Activated naive CD4-positive, alpha-beta T cell treated with anti-CD3 and anti-CD28 coated beads, Interleukin-2, amount 10 ng/mL, durations not matched to agents 7 days and 5 days (primary cell): ENCODE data around the gene RAB4A.
"Not testable (repeated sequence)": the region's sequence is repeated elsewhere in the genome, so short reads cannot be mapped to it uniquely, and the experiment has no call there.

Experiments used
- CTCF ChIA-PET: fragments of 350-600 bp; sonication (Branson Sonifier 250); formaldehyde crosslinking; loops from one replicate; lab custom pipeline; 2021; ENCODE audit warnings: antibody characterized with exemption; lab: Charles Lee
- DNase-seq: peaks from one replicate; pipeline ENCODE4 v3.0.0-alpha.2; 2020
- H3K27ac Mint-ChIP-seq: one replicate; pipeline ENCODE4 v1.8.0; 2021; ENCODE audit warnings: mild to moderate bottlenecking, moderate library complexity, mixed read lengths
- H3K27me3 Mint-ChIP-seq: one replicate; pipeline ENCODE4 v1.8.0; 2021; ENCODE audit warnings: mild to moderate bottlenecking, mixed read lengths
- H3K36me3 Mint-ChIP-seq: one replicate; pipeline ENCODE4 v1.8.0; 2021; ENCODE audit warnings: mixed read lengths
- H3K4me1 Mint-ChIP-seq: one replicate; pipeline ENCODE4 v1.8.0; 2021; ENCODE audit warnings: mixed read lengths
- H3K4me3 Mint-ChIP-seq: one replicate; pipeline ENCODE4 v1.8.0; 2021; ENCODE audit warnings: mild to moderate bottlenecking, moderate library complexity, mixed read lengths
- H3K9me3 Mint-ChIP-seq: one replicate; pipeline ENCODE4 v1.8.0; 2021; ENCODE audit warnings: mixed read lengths

RAB4A gene

GRCh38 chr1:229285440-229285839, 14.5 kb downstream of the RAB4A start:
- CTCF ChIA-PET, result no interaction called here
- Mint-ChIP-seq H3K4me3 (no peak overlapping the region), H3K9me3 (no peaks in the 10 kb centered on the region), H3K27ac (no peak overlapping the region), H3K4me1 (peaks cover 28% of the 10 kb centered on the region), H3K36me3 (peaks cover 48% of the 10 kb centered on the region), H3K27me3 (no peaks in the 10 kb centered on the region)
- no peak for DNase-seq

- Mint-ChIP-seq H3K4me1 (peaks cover 29% of the 10 kb centered on the region), H3K27ac (peak overlapping the region; percentile 65), H3K9me3 (no peaks in the 10 kb centered on the region), H3K36me3 (peaks cover 55% of the 10 kb centered on the region), H3K4me3 (no peak overlapping the region), H3K27me3 (no peaks in the 10 kb centered on the region)
- no peak for DNase-seq
- CTCF ChIA-PET, result no interaction called here
These were observed 15.3 kb downstream of the RAB4A start for GRCh38 chr1:229286099-229286766.

DNA sequence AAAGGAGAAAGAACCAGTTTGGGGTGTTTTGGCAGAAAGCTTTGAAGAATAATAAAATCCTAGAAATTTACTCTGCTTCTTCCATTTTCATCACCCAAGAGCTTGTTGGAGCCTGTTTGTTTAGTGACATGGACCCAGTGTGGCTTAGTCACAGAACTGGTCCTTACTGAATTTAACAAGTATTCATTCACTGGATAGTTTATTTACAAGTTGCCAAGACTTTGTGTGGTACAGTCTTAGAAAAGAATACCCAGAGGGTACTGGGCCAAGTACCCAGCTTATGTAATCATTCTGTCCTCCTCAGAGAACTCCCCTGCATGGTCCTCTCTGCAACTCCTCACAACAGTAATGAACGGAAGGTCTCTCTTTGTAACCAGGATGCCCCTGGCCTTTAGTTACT, 16.4 kb downstream of the RAB4A start:
- H3K9me3 Mint-ChIP-seq, result no peaks in the 10 kb centered on the region
- peaks cover 29% of the 10 kb centered on the region for H3K4me1 Mint-ChIP-seq
- CTCF ChIA-PET, result interaction anchor here (0.9 kb wide), 1 partner anchor 16 kb away, joined by 3 read pairs; no protein-coding TSS in a partner anchor
- no peak for DNase-seq
- H3K36me3 Mint-ChIP-seq, result peaks cover 59% of the 10 kb centered on the region
- no peaks in the 10 kb centered on the region for H3K27me3 Mint-ChIP-seq
- H3K27ac Mint-ChIP-seq, result peak overlapping the region; percentile 8
- H3K4me3 Mint-ChIP-seq, result no peak overlapping the region

GRCh38 chr1:229288516-229288915, 17.6 kb downstream of the RAB4A start:
- Mint-ChIP-seq H3K9me3 (no peaks in the 10 kb centered on the region), H3K4me3 (no peak overlapping the region), H3K27ac (no peak overlapping the region), H3K4me1 (peaks cover 29% of the 10 kb centered on the region), H3K36me3 (peaks cover 48% of the 10 kb centered on the region), H3K27me3 (no peaks in the 10 kb centered on the region)
- no peak for DNase-seq
- CTCF ChIA-PET, result no interaction called here

- Mint-ChIP-seq H3K4me1 (peaks cover 13% of the 10 kb centered on the region), H3K36me3 (peaks cover 48% of the 10 kb centered on the region)
- H3K9me3 Mint-ChIP-seq, DNase-seq, H3K4me3 Mint-ChIP-seq, H3K27ac Mint-ChIP-seq, H3K27me3 Mint-ChIP-seq: not testable (repeated sequence)
- CTCF ChIA-PET, result interaction anchor here (0.6 kb wide), 1 partner anchor 190 kb away, joined by 3 read pairs; no protein-coding TSS in a partner anchor
These were observed 20.8 kb downstream of the RAB4A start for GRCh38 chr1:229291686-229292085.

DNA sequence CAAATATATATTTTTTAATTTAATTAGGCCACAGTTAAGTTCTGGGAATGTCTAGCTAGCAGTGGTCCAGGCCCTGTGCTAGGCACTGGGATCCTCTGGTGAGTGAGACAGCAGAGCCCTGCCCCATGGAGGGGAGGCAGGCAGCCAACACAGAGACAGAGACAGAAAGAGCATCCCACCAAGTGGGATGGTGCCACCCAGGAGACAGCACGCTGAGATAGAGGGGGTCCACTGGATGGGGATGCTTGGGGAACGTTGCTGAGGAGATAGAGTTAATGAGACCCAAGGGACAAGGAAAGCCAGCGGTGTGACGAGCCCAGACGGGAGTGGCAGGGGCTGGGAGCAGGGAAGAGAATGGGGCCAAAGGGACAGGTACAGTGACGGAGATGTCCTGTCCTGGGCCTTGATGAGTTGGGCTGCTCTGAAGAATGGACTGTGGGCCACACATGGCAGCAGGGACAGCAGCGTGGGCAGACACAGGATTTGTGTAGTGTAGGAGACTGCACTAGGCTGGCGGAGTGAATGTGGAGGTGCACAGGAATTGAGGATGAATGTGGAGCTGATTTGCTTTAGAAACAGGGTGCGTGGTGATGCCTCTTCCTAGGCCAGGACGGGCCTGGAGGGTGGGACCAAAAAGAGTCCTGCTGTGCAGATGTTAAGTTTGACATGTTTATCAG, 22.8 kb downstream of the RAB4A start:
- peak overlapping the region; percentile 43 for H3K27ac Mint-ChIP-seq
- H3K27me3 Mint-ChIP-seq, result no peaks in the 10 kb centered on the region
- CTCF ChIA-PET, result no interaction called here
- peaks cover 36% of the 10 kb centered on the region for H3K36me3 Mint-ChIP-seq
- H3K9me3 Mint-ChIP-seq, result no peaks in the 10 kb centered on the region
- DNase-seq, result no peak
- H3K4me3 Mint-ChIP-seq, result no peak overlapping the region
- peaks cover 4% of the 10 kb centered on the region for H3K4me1 Mint-ChIP-seq

DNA sequence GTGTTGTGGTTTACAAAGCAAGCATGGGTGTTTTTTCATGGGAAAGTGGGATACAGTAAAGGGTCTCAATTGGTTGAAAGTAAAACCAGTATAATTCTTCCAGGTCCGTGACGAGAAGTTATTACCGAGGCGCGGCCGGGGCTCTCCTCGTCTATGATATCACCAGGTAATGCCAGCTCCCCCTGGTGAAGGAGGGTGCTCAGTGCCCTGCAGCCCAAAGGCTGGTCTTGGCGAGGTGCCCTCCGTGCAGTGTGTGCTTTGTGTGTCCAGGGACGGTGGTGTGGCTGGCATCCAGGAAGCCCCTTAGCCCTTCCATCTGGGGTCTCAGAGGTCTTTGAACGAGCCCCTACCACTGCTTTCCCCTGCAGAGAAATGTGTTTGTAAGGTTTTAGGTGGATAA, 24.8 kb downstream of the RAB4A start:
- Mint-ChIP-seq H3K4me3 (no peak overlapping the region), H3K36me3 (peaks cover 33% of the 10 kb centered on the region), H3K27ac (no peak overlapping the region), H3K9me3 (no peaks in the 10 kb centered on the region), H3K4me1 (peaks cover under 1% of the 10 kb centered on the region), H3K27me3 (no peaks in the 10 kb centered on the region)
- DNase-seq, result no peak
- CTCF ChIA-PET, result interaction anchor here (0.6 kb wide), 1 partner anchor 45 kb away, joined by 3 read pairs; no protein-coding TSS in a partner anchor

- no peak for DNase-seq
- H3K36me3 Mint-ChIP-seq, result peaks cover 30% of the 10 kb centered on the region
- H3K27me3 Mint-ChIP-seq, result no peaks in the 10 kb centered on the region
- no peak overlapping the region for H3K4me3 Mint-ChIP-seq
- H3K4me1 Mint-ChIP-seq, result no peaks in the 10 kb centered on the region
- H3K9me3 Mint-ChIP-seq, result no peaks in the 10 kb centered on the region
- H3K27ac Mint-ChIP-seq, result no peak overlapping the region
- CTCF ChIA-PET, result interaction anchor here (0.6 kb wide), 1 partner anchor 45 kb away, joined by 3 read pairs; no protein-coding TSS in a partner anchor
These were observed 25.6 kb downstream of the RAB4A start for GRCh38 chr1:229296541-229296941.

- no peaks in the 10 kb centered on the region for H3K4me1 Mint-ChIP-seq
- DNase-seq, result no peak
- no peak overlapping the region for H3K4me3 Mint-ChIP-seq
- H3K27ac Mint-ChIP-seq, result no peak overlapping the region
- CTCF ChIA-PET, result no interaction called here
- peaks cover 26% of the 10 kb centered on the region for H3K36me3 Mint-ChIP-seq
- H3K27me3 Mint-ChIP-seq, result no peaks in the 10 kb centered on the region
- no peaks in the 10 kb centered on the region for H3K9me3 Mint-ChIP-seq
These were observed 26.8 kb downstream of the RAB4A start for GRCh38 chr1:229297746-229298145.

DNA sequence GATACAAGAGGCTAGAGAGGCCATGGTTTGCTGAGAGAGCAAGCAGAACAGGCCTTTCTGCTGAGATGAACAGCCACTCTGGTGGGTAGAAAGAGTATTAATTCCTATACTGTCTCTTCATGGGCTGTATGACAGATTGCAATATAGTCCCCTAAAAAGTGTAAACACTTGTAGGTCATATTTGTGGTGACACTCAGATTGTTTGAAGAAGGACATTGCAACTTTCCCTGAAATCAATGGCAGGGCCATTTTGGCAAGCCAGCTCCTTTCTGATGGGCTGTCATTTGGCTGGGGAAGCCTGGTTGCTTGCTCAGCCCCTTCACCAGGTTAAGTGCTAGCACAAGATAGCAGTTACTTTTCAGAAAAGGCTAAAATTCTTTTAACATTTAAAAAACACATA, 27.5 kb downstream of the RAB4A start:
- peaks cover 33% of the 10 kb centered on the region for H3K36me3 Mint-ChIP-seq
- DNase-seq, result no peak
- no peak overlapping the region for H3K27ac Mint-ChIP-seq
- H3K27me3 Mint-ChIP-seq, result no peaks in the 10 kb centered on the region
- CTCF ChIA-PET, result no interaction called here
- no peaks in the 10 kb centered on the region for H3K9me3 Mint-ChIP-seq
- H3K4me3 Mint-ChIP-seq, result no peak overlapping the region
- H3K4me1 Mint-ChIP-seq, result peaks cover 3% of the 10 kb centered on the region

DNA sequence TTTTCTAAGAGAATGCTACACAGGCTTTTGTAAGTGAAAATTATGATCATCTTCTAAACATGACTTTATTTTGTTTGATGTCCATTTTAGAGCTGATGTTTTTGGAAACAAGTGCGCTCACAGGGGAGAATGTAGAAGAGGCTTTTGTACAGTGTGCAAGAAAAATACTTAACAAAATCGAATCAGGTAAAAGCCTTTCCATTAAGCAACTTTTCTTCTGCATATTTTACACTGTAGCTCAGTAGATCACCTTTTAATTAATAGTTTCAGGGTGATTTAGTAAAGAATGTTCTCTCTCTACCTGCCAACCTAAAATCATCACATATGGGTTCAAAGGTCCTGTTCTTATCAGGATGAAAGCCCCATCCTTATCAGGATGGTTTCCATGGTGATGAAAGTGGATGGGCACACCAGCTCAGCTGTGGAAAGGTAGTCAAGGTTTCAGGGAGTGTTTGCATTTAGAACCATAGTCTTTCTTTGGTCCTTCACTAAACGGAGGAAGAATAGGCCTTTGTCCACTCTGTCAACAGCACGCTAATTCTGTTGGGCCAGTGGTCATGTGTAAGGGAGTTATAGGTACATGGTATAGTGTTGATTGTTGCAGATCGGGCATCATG, 28.1 kb downstream of the RAB4A start:
- Mint-ChIP-seq H3K9me3 (no peaks in the 10 kb centered on the region), H3K4me1 (peaks cover 8% of the 10 kb centered on the region), H3K4me3 (no peak overlapping the region), H3K36me3 (peaks cover 36% of the 10 kb centered on the region), H3K27me3 (no peaks in the 10 kb centered on the region), H3K27ac (no peak overlapping the region)
- CTCF ChIA-PET, result no interaction called here
- no peak for DNase-seq

GRCh38 chr1:229300099-229300757, 29.3 kb downstream of the RAB4A start:
- Mint-ChIP-seq H3K36me3 (peaks cover 43% of the 10 kb centered on the region), H3K9me3 (no peaks in the 10 kb centered on the region), H3K4me3 (no peak overlapping the region), H3K4me1 (peaks cover 14% of the 10 kb centered on the region), H3K27me3 (no peaks in the 10 kb centered on the region), H3K27ac (peak overlapping the region; percentile 11)
- DNase-seq, result no peak
- CTCF ChIA-PET, result no interaction called here

- no peak overlapping the region for H3K4me3 Mint-ChIP-seq
- H3K36me3 Mint-ChIP-seq, result peaks cover 48% of the 10 kb centered on the region
- no peak for DNase-seq
- peak overlapping the region; percentile 12 for H3K27ac Mint-ChIP-seq
- CTCF ChIA-PET, result interaction anchor here (0.6 kb wide), 1 partner anchor 425 kb away, joined by 3 read pairs; no protein-coding TSS in a partner anchor
- H3K9me3 Mint-ChIP-seq, result no peaks in the 10 kb centered on the region
- no peaks in the 10 kb centered on the region for H3K27me3 Mint-ChIP-seq
- H3K4me1 Mint-ChIP-seq, result peaks cover 19% of the 10 kb centered on the region
These were observed 31.8 kb downstream of the RAB4A start for GRCh38 chr1:229302740-229303139.

- H3K27ac Mint-ChIP-seq, result no peak overlapping the region
These were observed 32.9 kb downstream of the RAB4A start for GRCh38 chr1:229303855-229304254.

More at GRCh38 chr1:229303855-229304254, 32.9 kb downstream of the RAB4A start:
- Mint-ChIP-seq H3K9me3 (no peaks in the 10 kb centered on the region), H3K4me3 (no peak overlapping the region), H3K4me1 (peaks cover 19% of the 10 kb centered on the region), H3K36me3 (peaks cover 51% of the 10 kb centered on the region), H3K27me3 (no peaks in the 10 kb centered on the region)
- no peak for DNase-seq
- CTCF ChIA-PET, result no interaction called here
